ENCODE data around the gene DPP10.

Gene DPP10

GRCh38 chr2:114814355-114814754, 371.9 kb downstream of the DPP10 start:
- TF ChIP-seq CTCF (IDR thresholded peaks at IDR 0.05; ENCODE audit: low read depth, low read length) = no peak
- no peak for DNase-seq (ENCODE audit: low read depth in 2 of 2)
- no peak overlapping the region for H3K4me3 ChIP-seq (replicated peaks in 1 of 2; ENCODE audit: low read depth in 2 of 2, low read length in 2 of 2)

GRCh38 chr2:114821055-114821454, 378.6 kb downstream of the DPP10 start:
- no peak for TF ChIP-seq CTCF (IDR thresholded peaks at IDR 0.05; ENCODE audit: low read depth, low read length)
- no peak overlapping the region for H3K4me3 ChIP-seq (replicated peaks in 1 of 2; ENCODE audit: low read depth in 2 of 2, low read length in 2 of 2)
- no peak for DNase-seq (ENCODE audit: low read depth in 2 of 2)

- H3K4me3 ChIP-seq (replicated peaks in 1 of 2; ENCODE audit: low read depth in 2 of 2, low read length in 2 of 2) = no peak overlapping the region
- TF ChIP-seq CTCF (IDR thresholded peaks at IDR 0.05; ENCODE audit: low read depth, low read length) = no peak
- DNase-seq (ENCODE audit: low read depth in 2 of 2) = no peak
These were observed 401.5 kb downstream of the DPP10 start for GRCh38 chr2:114843963-114844362.

- no peak for DNase-seq (ENCODE audit: low read depth in 2 of 2)
- H3K4me3 ChIP-seq (replicated peaks in 1 of 2; ENCODE audit: low read depth in 2 of 2, low read length in 2 of 2) = no peak overlapping the region
- TF ChIP-seq CTCF (IDR thresholded peaks at IDR 0.05; ENCODE audit: low read depth, low read length) = no peak
These were observed 414.8 kb downstream of the DPP10 start for GRCh38 chr2:114857196-114857595.

- DNase-seq (ENCODE audit: low read depth in 2 of 2) = no peak
- TF ChIP-seq CTCF (IDR thresholded peaks at IDR 0.05; ENCODE audit: low read depth, low read length) = no peak
- no peak overlapping the region for H3K4me3 ChIP-seq (replicated peaks in 1 of 2; ENCODE audit: low read depth in 2 of 2, low read length in 2 of 2)
These were observed 417.5 kb downstream of the DPP10 start for GRCh38 chr2:114859726-114860510.

GRCh38 chr2:114862243-114862642, 419.8 kb downstream of the DPP10 start:
- no peak overlapping the region for H3K4me3 ChIP-seq (replicated peaks in 1 of 2; ENCODE audit: low read depth in 2 of 2, low read length in 2 of 2)
- no peak for DNase-seq (ENCODE audit: low read depth in 2 of 2)
- TF ChIP-seq CTCF (IDR thresholded peaks at IDR 0.05; ENCODE audit: low read depth, low read length) = no peak

- TF ChIP-seq CTCF (IDR thresholded peaks at IDR 0.05; ENCODE audit: low read depth, low read length) = no peak
- no peak overlapping the region for H3K4me3 ChIP-seq (replicated peaks in 1 of 2; ENCODE audit: low read depth in 2 of 2, low read length in 2 of 2)
- DNase-seq (ENCODE audit: low read depth in 2 of 2) = no peak
These were observed 422.5 kb downstream of the DPP10 start for GRCh38 chr2:114864901-114865300.

Measured in cardiac fibroblast (primary cell).